HG03175 (cell line): ENCODE data around the gene GPR153.

Experiments used
- ATAC-seq: cut with Tn5 transposase; IDR thresholded peaks from one replicate; pipeline ENCODE4 v1.9.1; 2021; ENCODE audit warnings: mild to moderate bottlenecking, moderate library complexity; ENCODE audit not compliant: unreplicated experiment

Gene GPR153

DNA sequence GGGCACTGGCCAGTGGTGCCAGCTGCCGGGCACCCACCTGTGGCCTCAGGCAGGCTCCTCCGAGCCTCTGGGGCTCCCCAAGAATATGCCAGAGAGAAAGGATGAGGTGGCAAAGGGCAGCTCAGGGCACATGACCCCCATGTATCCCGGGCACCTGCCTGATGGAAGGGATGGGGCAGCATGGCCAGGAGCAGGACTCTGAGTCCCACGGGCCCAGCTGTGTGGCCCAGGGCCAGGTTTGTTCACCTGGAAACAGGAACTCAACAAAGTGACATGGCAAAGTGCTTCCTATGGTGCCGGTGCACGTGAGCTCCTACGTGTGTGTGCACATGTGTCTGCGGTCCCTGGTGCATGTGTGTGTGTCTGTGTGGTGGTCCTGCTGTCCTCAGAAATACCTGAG, 9.5 kb upstream of the GPR153 start:
- no peak for ATAC-seq

GRCh38 chr1:6269720-6270400, 9.0 kb upstream of the GPR153 start:
- ATAC-seq: no peak

- no peak for ATAC-seq
These were observed 8.4 kb upstream of the GPR153 start for GRCh38 chr1:6269296-6269695.

- ATAC-seq: no peak
These were observed 7.5 kb upstream of the GPR153 start for GRCh38 chr1:6268415-6268814.

DNA sequence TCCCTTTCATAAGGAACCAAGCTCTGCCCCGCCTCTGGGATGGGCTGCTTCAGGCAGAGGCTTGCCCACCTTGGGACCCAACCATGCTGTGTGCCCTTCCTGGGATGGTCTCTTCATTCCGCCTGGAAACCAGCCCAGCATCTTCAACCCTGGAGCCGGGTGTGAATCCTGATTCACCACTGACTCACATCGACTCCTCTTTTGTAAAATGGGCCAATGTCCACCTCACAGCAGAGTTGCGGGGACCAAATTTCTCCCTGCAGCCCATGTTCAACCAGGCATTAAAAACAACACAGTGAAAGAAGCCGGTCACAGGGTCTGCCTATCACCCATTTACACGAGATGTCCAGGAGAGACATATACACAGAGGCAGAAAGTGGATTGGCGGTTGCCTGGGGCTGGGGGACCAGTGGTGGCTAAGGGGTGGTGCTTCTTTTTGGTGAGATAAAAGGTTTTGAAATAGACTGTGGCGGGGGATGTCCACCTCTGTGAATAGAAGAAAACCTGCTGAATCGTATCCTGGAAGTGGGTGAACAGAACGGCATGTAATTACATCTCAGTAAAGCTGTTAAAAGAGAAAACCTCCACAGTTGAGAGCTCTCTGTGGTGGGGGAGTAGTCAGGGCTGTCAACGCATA, 6.9 kb upstream of the GPR153 start:
- ATAC-seq: no peak

- no peak for ATAC-seq
These were observed 5.7 kb upstream of the GPR153 start for GRCh38 chr1:6266641-6267040.

DNA sequence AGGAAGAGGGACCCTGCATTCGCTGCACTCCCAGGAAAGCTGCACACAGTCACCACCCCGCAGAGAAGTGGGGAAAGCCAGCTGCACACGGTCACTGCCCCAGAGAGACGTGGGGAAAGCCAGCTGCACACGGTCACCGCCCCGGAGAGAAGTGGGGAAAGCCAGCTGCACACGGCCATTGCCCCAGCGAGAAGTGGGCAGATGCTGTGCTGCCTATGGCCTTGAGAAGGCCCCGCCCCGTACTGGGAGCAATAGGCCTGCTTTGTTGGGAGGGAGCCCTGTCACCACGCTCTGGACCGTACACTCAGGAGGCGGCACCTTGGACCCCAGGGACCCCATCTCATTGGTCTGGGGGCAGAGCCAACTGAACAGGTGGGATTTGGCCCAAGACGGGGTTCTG, 4.3 kb upstream of the GPR153 start:
- no peak for ATAC-seq

DNA sequence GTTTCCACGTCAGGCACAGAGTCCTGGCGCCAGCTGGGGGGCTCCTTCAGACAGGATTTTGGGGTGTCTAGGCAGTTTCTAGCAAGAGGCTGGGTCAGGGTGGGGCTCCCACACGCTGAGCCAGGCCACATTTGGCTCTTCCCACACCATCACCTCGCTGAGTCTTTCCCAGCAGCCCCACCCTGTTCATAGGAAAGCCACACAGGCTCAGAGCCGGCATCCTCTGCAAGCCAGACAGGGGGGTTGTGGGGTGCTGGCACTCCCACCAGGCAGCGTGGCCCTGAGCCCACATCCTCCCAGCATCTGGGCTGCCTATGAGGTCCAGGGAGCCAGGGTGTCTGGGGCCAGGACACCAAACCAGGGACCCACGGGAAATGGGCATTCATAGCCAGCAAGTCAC, 2.8 kb upstream of the GPR153 start:
- no peak for ATAC-seq

GRCh38 chr1:6262555-6263420, 1.9 kb upstream of the GPR153 start:
- ATAC-seq: no peak

- ATAC-seq: no peak
These were observed 707 bp upstream of the GPR153 start for GRCh38 chr1:6261615-6261995.

- ATAC-seq: no peak
These were observed 414 bp downstream of the GPR153 start for GRCh38 chr1:6260433-6260934.

- peak; percentile 65 for ATAC-seq
These were observed 1.2 kb downstream of the GPR153 start for GRCh38 chr1:6259491-6260362.

DNA sequence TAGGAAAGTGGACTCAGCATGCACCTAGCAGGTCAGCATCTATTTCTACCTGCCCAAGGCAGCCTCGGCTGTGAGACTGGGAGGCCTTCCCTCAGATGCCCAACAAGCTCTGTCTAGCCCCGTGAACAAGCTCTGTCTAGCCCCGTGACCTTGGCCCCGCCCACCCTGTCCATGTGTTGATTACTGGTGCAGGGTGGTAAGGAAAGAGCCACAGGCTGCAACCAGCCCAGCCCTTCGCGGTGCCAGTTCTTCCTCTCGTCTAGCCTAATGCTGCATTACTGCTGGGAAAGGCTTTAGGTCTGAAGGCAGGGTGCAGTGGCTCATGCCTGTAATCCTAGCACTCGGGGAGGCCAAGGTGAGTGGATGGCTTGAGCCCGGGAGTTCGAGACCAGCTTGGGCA, 2.2 kb downstream of the GPR153 start:
- no peak for ATAC-seq

- ATAC-seq: no peak
These were observed 3.3 kb downstream of the GPR153 start for GRCh38 chr1:6257541-6258069.

GRCh38 chr1:6256645-6257044, 4.3 kb downstream of the GPR153 start:
- no peak for ATAC-seq

- ATAC-seq: no peak
These were observed 6.2 kb downstream of the GPR153 start for GRCh38 chr1:6254691-6255090.

DNA sequence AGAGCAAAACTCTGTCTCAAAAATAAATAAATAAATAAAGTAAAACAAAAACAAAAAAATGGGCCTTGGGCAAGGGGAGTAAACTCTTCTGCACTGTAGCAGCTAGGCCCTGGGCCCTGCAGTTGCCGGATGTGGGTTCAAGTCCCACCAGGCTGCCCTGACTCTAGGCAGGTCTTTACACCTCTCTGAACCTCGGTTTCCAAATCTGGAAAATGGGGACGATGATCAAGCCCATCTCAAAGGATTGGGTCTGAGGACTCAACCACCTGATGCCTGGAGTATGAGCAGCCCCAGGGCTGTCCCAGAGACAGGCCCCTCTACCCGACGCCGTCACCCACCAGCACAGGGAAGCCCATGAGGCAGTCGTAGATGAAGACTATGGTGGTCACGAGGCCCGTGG, 7.5 kb downstream of the GPR153 start:
- ATAC-seq: no peak

GRCh38 chr1:6252374-6252710, 8.6 kb downstream of the GPR153 start:
- ATAC-seq: no peak

GRCh38 chr1:6251681-6252373, 9.1 kb downstream of the GPR153 start:
- ATAC-seq: no peak

DNA sequence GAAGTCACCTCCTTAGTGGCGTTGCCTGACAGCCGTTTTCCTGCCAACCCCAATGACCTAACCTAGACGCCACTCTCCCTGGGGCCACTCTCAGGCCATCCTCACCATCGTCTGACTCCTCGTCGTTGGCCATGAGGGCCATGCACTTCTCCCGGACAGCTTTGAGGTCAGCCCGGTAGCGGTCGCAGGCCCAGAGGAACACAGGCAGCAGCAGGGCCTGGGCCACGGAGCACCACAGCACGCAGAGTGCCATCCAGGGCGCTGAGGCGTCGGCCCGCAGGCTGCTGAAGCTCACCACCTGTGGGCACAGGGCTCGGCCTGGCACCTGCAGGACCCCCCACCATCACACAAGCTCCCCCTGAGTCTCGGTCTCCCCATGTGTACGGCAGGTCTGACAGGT, 9.7 kb downstream of the GPR153 start:
- ATAC-seq: no peak
